ENCODE measurements around the gene SCUBE2.

The SCUBE2 gene

DNA sequence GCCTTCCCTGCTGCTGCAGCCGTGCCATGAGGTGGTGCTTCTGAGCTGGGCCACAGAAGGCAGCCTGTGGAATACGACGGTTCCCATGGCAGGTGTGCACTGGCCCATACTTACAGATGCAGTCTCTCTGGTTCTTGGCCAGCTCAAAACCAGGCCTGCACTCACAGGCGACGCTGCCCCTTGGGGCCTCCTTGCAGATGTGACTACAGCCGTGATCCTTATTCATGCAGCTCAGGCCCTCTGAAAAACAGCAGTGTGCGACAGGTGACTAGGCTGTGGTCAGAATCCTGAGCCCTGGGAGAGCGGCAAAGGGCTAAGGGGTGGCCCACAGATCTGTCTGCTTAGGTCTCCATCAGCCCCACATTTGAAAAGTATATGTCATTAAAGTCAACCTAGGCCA, 22.1 kb downstream of the SCUBE2 start:
- H3K4me3 ChIP-seq (ENCODE audit: low read depth, low read length): no peak overlapping the region
- no peak for DNase-seq (ENCODE audit: low read depth)
- TF ChIP-seq, protein P1, sequence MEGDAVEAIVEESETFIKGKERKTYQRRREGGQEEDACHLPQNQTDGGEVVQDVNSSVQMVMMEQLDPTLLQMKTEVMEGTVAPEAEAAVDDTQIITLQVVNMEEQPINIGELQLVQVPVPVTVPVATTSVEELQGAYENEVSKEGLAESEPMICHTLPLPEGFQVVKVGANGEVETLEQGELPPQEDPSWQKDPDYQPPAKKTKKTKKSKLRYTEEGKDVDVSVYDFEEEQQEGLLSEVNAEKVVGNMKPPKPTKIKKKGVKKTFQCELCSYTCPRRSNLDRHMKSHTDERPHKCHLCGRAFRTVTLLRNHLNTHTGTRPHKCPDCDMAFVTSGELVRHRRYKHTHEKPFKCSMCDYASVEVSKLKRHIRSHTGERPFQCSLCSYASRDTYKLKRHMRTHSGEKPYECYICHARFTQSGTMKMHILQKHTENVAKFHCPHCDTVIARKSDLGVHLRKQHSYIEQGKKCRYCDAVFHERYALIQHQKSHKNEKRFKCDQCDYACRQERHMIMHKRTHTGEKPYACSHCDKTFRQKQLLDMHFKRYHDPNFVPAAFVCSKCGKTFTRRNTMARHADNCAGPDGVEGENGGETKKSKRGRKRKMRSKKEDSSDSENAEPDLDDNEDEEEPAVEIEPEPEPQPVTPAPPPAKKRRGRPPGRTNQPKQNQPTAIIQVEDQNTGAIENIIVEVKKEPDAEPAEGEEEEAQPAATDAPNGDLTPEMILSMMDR (IDR thresholded peaks at IDR 0.05; ENCODE audit: low read depth, low read length, missing control alignments): no peak

DNA sequence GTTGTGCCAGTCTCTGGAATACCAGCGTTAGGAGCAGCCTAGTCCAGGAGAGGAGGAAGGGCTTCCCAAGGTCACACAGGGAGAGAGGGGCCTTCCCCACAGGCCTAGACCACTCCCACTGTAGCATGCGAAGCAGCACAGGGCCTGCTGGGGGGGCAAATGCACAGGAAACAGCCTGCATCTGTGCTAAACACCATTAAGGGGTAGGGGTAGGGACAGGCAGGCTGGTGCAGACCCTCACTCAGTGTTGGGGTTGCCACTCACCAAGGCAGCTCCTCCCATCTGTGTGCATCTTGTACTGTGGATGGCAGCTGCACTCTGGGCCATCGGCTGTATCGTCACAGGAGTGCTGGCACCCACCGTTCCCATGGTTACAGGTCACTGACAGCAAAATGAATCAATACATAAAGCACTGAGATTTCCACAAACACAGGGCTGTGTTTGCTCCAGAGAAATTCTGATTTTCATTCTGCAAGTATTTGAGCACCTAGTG, 24.9 kb downstream of the SCUBE2 start:
- TF ChIP-seq, protein P1 (IDR thresholded peaks at IDR 0.05; ENCODE audit: low read depth, low read length, missing control alignments): no peak
- DNase-seq (ENCODE audit: low read depth): no peak
- no peak overlapping the region for H3K4me3 ChIP-seq (ENCODE audit: low read depth, low read length)

DNA sequence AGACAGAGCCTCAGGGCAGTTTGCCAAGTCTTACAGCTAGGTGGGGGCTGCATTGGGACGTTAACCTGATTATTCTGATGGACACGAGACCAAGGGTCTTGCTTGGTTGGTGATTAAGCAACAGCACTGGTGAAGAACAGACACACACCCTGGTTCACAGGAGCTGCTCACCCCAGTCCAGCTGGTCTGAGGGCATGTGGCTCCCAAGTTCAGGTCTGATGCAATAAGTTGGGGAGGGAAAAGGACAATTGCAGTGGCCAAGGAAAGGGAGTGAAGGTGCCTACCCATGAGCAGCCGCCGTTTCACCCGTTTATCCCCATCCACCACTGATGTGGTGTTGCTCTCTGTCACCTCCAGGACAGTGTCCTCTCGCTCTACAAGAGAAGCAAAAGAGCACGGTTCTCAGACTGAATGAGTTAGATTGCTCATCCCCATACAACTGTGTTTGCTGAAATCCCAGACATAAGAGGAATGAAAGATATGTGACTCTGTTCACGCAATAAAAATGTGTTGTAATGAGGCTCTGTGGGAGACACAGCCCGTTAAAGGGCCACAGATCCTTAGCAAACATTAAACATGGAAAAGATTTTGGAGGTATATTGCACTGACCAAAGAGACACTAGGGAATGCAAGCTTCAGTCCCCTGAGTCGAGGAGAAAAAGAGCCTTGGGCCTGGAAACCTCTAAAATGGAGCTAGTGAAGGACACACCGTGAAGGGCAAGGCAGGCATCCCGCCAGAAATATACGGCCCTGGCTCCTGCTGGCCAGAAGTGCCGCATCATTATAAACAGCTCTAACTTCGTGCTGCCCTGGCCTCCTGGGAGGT, 25.6 kb downstream of the SCUBE2 start:
- no peak overlapping the region for H3K4me3 ChIP-seq (ENCODE audit: low read depth, low read length)
- DNase-seq (ENCODE audit: low read depth): no peak
- TF ChIP-seq, protein P1 (IDR thresholded peaks at IDR 0.05; ENCODE audit: low read depth, low read length, missing control alignments): no peak

DNA sequence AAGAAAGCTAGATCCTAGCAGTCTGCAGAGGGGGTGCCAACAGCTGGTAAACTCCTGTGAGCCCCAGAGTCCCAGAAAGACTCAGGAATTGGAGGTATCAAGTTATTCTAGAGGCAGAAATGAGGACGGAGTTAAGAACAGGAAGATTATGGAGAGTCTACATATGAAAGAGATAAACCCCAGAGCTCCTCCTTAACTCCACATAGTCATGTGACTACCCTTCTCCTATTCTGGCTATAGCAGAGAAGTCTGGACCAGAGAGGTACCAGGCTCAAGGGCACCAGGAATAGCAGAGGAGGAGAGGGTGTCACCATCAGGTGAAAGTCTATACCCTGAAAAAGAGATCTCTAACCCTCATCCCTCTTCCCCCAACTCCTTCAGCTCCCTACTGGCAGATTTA, 29.6 kb downstream of the SCUBE2 start:
- DNase-seq (ENCODE audit: low read depth): no peak
- no peak overlapping the region for H3K4me3 ChIP-seq (ENCODE audit: low read depth, low read length)
- TF ChIP-seq, protein P1 (IDR thresholded peaks at IDR 0.05; ENCODE audit: low read depth, low read length, missing control alignments): no peak

DNA sequence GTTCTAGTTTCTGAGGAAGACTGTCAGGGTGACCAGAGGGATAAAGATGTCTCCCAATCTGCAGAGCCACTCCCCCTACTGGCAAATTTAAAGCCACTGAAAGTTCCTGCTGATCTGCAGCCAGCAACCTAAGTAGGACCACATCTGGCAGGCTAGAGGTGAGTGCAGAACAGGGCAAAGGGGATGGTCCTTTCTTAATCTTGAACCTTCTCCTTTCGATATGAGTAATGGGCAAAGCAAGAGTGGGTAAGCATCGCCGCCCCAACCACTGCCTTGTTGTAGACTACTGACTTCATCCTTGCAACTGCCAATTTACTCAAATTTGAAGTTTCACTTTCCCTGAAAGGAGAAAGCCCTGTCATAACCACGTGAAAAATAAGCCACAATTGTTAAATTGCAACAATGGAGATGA, 30.7 kb downstream of the SCUBE2 start:
- DNase-seq (ENCODE audit: low read depth): peak; percentile 87
- TF ChIP-seq, protein P1 (IDR thresholded peaks at IDR 0.05; ENCODE audit: low read depth, low read length, missing control alignments): peak; percentile 60
- no peak overlapping the region for H3K4me3 ChIP-seq (ENCODE audit: low read depth, low read length)

DNA sequence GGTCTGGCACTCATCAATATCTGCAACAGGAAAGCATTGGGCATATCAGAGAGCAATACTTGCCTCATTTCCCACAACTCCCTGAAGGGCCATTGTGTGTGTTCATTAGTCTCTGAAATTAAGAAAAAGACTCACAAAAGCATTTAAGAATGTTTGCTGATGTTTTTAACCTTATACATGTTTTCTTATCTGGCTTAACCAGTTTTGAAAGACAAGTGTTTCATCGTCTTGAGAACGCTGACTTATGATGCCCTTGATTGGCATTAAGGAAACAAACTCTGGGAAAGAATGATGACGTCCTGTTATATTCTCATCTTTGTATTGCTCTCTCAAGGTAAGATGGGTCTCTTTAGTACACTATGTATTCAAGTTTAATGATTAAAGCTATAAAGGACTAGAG, 32.0 kb downstream of the SCUBE2 start:
- TF ChIP-seq, protein P1 (IDR thresholded peaks at IDR 0.05; ENCODE audit: low read depth, low read length, missing control alignments): no peak
- no peak for DNase-seq (ENCODE audit: low read depth)
- H3K4me3 ChIP-seq (ENCODE audit: low read depth, low read length): no peak overlapping the region

DNA sequence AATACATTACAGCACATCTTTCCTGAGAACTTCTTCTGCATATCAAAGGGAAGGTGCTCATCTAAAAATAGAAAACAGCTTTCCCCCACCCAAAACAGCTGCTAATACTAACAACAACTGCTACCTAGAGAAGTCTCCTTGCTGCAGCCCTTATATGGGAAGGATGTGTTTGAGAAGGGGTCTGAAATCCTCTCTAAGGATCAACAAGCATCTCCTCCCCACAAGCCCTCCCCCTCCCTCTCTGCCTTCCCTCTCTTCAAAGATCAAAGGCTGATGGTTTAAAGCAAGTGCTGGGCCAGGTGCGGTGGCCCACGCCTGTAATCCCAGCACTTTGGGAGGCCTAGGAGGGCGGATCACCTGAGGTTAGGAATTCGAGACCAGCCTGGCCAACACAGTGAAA, 33.5 kb downstream of the SCUBE2 start:
- no peak overlapping the region for H3K4me3 ChIP-seq (ENCODE audit: low read depth, low read length)

More for the DNA sequence above, 33.5 kb downstream of the SCUBE2 start:
- TF ChIP-seq, protein P1 (IDR thresholded peaks at IDR 0.05; ENCODE audit: low read depth, low read length, missing control alignments): no peak
- no peak for DNase-seq (ENCODE audit: low read depth)
